ENCODE data around the gene DVL1.

The DVL1 gene

GRCh38 chr1:1342061-1342562 lies 7.1 kb downstream of the DVL1 start:
- no peak for DNase-seq (ENCODE audit: low read depth, low spot score)

- DNase-seq (ENCODE audit: low read depth, low spot score), result no peak
Measured at GRCh38 chr1:1341549-1342021, 7.6 kb downstream of the DVL1 start.

DNA sequence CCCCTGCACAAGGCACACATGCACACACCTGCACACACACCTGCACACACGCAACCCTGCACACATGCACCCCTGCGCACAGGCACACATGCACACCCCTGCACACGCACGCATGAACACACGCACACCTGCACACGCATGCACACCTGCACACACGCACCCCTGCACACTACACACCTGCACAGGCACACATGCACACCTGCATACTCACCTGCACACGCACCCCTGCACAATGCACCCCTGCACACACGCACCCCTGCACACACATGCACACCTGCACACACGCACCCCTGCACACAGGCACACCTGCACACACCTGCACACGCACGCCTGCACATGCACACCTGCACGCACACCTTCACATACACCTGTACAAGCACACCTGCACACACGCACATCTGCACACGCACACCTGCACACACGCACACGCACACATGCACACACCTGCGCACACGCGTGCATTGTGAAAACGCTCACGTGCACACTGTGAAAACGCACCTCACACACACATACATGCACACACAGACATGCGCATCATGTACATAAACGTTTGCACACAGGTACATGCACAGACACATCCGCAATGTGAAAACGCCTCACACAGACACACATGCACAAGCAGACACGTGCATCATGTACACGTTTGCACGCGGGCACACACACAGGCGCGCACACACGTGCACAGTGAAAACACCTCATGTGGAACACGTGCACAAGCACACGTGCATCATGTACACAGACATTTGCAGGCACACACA lies 8.2 kb downstream of the DVL1 start:
- no peak for DNase-seq (ENCODE audit: low read depth, low spot score)

GRCh38 chr1:1340185-1340584 lies 9.0 kb downstream of the DVL1 start:
- DNase-seq (ENCODE audit: low read depth, low spot score), result no peak

DNA sequence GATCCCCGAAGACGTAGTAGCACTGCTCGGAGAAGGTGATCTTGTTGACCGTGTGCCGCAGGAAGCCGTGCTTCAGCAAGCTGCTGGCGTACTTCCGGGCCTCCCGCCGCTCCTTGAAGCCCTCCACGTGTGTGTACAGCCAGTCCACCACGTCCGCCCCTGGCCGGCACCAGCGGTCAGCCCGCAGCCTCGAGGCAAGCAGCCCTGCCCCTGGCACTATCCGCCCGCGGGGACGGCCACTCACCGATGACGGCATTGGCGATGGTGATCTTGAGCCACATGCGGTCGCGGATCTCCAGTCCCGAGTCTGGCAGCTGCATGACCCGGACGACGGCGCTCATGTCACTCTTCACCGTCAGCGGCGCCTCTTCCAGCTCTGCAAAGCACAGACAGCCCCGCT lies 10.9 kb downstream of the DVL1 start:
- no peak for DNase-seq (ENCODE audit: low read depth, low spot score)

GRCh38 chr1:1337793-1338147 lies 11.4 kb downstream of the DVL1 start:
- no peak for DNase-seq (ENCODE audit: low read depth, low spot score)

DNA sequence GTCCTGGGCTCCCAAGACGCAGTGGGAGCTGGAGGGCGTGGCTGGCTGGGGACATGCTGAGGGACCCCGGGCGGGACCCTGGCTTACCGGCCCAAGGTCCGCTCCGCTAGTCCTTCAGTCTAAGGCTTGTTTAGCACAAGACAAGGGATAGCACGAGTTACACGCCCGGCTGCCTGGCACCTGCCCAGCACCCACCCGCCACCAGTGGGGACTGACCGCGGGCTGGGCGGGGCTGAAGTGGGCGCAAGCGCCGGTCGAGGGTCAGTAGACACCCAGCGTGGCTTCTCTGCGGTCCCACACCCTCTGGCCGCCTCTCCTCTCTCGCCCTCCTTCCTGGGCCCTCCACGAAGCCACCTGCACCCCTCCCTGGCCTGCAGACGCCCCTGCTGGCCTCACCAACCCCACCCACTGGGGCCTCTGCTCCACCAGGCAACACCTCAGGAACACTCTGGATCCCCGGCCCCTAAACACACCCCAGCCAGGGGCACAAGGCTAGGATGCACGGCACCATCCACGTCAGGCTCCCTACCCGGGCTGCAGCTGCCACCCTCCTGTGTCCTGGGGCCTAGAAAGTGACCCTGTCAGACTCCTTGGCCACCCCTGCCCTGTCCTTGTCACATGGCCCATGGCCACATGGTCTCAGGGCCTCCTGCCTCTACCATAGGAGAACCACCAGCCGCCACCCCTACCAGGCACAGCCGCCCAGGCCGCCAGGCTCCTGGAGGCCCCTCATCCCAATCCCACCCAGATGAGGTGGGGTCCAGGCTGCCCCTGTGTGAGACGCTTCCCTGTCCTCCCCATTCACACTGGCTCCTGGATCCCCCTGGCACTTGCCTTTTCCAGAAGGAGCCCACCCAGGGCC lies 12.1 kb downstream of the DVL1 start:
- no peak for DNase-seq (ENCODE audit: low read depth, low spot score)

DNA sequence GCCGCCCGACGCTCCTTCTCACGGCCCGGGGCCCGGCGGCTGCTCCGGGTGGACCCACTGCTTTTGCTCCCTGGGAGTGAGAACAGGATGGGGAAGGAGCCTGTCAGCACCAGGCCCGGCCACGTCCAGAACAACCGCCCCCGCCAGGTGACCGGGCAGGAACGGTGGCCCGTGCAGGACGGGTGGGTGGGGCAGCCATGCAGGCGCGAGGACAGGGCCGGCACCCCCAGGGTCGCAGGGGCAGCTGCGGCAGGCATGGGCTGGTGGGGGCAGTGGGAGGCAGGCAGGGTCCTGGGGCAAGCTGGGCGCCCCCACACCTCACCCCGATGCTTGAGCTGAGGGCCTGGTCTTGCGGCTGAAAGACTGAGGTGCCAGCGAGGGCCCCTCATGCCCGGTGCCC lies 12.8 kb downstream of the DVL1 start:
- DNase-seq (ENCODE audit: low read depth, low spot score), result no peak

- no peak for DNase-seq (ENCODE audit: low read depth, low spot score)
Measured at GRCh38 chr1:1335792-1336248, 13.4 kb downstream of the DVL1 start.

DNA sequence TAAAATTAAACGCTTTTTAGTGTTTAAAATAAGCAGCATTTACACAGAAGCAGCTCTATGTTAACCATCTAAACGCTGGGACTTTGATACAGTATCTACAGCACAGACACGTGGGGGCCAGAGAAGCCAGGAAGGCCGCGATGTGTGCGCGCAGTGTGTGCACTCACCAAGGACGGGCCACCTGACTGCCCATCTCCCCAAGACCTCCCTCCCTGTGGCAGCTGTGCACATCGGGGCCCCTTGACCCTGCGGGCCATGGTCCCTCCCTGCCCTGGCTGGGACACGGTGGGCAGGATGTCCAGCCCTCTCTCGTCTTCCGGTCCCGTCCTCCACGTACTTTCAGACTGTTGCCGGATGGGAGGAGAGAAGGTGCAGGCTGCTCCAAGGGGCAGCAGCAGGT lies 13.9 kb downstream of the DVL1 start:
- no peak for DNase-seq (ENCODE audit: low read depth, low spot score)

- DNase-seq (ENCODE audit: low read depth, low spot score), result no peak
Measured at GRCh38 chr1:1334835-1335234, 14.4 kb downstream of the DVL1 start.

- no peak for DNase-seq (ENCODE audit: low read depth, low spot score)
Measured at GRCh38 chr1:1333551-1334241, 15.5 kb downstream of the DVL1 start.

DNA sequence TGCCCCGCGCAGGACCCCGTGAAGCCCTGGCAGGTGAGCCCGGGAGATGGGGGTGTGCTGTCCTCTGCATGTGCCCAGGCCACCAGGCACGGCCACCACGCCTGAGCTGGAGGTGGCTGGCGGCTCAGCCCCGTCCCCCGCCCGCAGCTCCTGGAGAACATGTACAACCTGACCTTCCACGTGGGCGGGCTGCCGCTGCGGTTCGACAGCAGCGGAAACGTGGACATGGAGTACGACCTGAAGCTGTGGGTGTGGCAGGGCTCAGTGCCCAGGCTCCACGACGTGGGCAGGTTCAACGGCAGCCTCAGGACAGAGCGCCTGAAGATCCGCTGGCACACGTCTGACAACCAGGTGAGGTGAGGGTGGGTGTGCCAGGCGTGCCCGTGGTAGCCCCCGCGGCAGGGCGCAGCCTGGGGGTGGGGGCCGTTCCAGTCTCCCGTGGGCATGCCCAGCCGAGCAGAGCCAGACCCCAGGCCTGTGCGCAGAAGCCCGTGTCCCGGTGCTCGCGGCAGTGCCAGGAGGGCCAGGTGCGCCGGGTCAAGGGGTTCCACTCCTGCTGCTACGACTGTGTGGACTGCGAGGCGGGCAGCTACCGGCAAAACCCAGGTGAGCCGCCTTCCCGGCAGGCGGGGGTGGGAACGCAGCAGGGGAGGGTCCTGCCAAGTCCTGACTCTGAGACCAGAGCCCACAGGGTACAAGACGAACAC lies 16.3 kb downstream of the DVL1 start:
- no peak for DNase-seq (ENCODE audit: low read depth, low spot score)

DNA sequence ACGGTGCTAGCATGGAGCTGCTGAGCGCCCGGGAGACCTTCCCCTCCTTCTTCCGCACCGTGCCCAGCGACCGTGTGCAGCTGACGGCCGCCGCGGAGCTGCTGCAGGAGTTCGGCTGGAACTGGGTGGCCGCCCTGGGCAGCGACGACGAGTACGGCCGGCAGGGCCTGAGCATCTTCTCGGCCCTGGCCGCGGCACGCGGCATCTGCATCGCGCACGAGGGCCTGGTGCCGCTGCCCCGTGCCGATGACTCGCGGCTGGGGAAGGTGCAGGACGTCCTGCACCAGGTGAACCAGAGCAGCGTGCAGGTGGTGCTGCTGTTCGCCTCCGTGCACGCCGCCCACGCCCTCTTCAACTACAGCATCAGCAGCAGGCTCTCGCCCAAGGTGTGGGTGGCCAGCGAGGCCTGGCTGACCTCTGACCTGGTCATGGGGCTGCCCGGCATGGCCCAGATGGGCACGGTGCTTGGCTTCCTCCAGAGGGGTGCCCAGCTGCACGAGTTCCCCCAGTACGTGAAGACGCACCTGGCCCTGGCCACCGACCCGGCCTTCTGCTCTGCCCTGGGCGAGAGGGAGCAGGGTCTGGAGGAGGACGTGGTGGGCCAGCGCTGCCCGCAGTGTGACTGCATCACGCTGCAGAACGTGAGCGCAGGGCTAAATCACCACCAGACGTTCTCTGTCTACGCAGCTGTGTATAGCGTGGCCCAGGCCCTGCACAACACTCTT lies 17.0 kb downstream of the DVL1 start:
- no peak for DNase-seq (ENCODE audit: low read depth, low spot score)

GRCh38 chr1:1331068-1331965 lies 17.9 kb downstream of the DVL1 start, which contains the start of gene TAS1R3:
TAS1R3 (plus strand) TSS chr1:1331280; CDS start chr1:1331346, 66 bp downstream.
- no peak for DNase-seq (ENCODE audit: low read depth, low spot score)

DNA sequence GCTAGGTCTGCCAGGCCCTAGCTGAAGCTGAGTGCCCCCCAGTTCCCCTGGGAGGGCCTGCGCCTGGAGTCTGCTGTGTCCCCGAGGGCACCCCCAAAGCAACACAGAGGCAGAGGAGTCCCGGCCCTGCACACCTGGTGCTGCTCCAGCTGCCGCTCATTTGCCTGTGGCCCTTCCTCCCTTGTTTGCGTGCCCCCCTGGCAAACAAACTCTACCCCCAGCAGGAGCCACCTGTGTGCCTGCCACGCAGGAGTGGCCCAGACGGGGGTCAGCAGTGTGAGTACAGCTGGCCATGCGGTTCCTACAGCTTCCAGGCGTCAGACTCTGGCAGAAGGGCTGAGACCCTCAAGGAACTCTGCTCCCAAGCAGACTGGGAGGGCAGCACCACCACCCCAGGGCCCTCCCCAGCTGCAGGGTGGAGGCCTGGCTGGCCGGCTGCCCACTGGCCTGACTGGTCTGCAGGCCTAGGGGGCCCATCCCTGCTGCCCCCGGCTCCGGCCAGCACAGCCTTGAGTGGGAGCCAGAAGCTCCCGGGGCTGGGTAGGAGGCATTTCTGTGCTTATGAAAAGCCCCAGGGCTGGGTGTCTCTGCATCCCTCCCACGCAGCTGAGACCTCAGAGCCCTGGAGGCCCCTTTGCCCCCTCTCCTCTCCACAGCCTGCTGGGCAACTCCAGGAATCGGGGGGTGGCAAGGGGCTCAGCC lies 18.7 kb downstream of the DVL1 start:
- no peak for DNase-seq (ENCODE audit: low read depth, low spot score)

GRCh38 chr1:1329304-1330210 lies 19.7 kb downstream of the DVL1 start:
- DNase-seq (ENCODE audit: low read depth, low spot score), result no peak

GRCh38 chr1:1328254-1328653 lies 21.0 kb downstream of the DVL1 start:
- DNase-seq (ENCODE audit: low read depth, low spot score), result no peak
